HUES6 (cell line): ENCODE measurements around the gene FBXO10.
"Not testable (repeated sequence)": the region's sequence is repeated elsewhere in the genome, so short reads cannot be mapped to it uniquely, and the experiment has no call there.

ENCODE experiments used
- H3K27ac ChIP-seq: 2 replicates; pipeline ENCODE4 v1.7.0; 2013; ENCODE audit warnings: low read depth, mild to moderate bottlenecking, low read length, inconsistent platforms
- H3K27me3 ChIP-seq: 2 replicates; pipeline ENCODE4 v1.6.1; 2013; ENCODE audit warnings: low read length; ENCODE audit not compliant: control insufficient read depth, insufficient read depth
- H3K36me3 ChIP-seq: 2 replicates; pipeline ENCODE4 v1.6.1; 2013; ENCODE audit warnings: low read length; ENCODE audit not compliant: control insufficient read depth, insufficient read depth
- H3K4me1 ChIP-seq: 2 replicates; pipeline ENCODE4 v1.6.1; 2013; ENCODE audit warnings: low read length; ENCODE audit not compliant: control insufficient read depth, insufficient read depth
- H3K4me3 ChIP-seq: 2 replicates; pipeline ENCODE4 v1.5.1; 2013; ENCODE audit warnings: low read depth, low read length
- H3K9ac ChIP-seq: one replicate; pipeline ENCODE4 v1.6.1; 2013; ENCODE audit warnings: mild to moderate bottlenecking, low read length
- H3K9me3 ChIP-seq: 2 replicates; pipeline ENCODE4 v1.6.1; 2013; ENCODE audit warnings: low read depth, low read length; ENCODE audit not compliant: control insufficient read depth, insufficient read depth

The FBXO10 gene

GRCh38 chr9:37511016-37512010, 64.9 kb downstream of the FBXO10 start:
- Histone ChIP-seq H3K4me3 (no peak overlapping the region), H3K4me1 (no peaks in the 10 kb centered on the region), H3K27me3 (no peaks in the 10 kb centered on the region), H3K9ac (no peak overlapping the region), H3K9me3 (no peaks in the 10 kb centered on the region), H3K27ac (no peak overlapping the region), H3K36me3 (peaks cover 22% of the 10 kb centered on the region)

GRCh38 chr9:37510053-37510452, 66.1 kb downstream of the FBXO10 start:
- not testable (repeated sequence) for H3K9me3 ChIP-seq, H3K4me3 ChIP-seq, H3K27ac ChIP-seq, H3K9ac ChIP-seq, H3K4me1 ChIP-seq, H3K27me3 ChIP-seq
- peaks cover 25% of the 10 kb centered on the region for H3K36me3 ChIP-seq

DNA sequence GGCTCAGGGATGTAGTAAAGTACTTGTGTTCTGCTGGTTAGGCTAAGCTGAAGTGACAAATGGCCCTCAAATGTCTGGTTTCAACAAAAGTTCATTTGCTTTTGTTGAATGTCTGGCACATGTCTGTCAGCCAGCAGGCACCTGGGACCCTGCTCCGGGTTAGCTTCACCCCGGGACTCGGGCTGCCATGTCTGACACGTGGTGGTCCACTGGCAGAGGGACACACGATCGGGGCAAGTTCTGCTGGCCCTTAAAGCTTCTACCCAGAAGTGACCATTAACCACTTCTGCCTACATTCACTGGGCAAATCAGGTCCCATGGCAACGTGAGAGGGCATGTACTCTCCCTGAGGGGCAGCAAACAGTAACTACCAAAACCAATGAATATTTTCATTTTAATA, 66.6 kb downstream of the FBXO10 start:
- Histone ChIP-seq H3K4me3 (no peak overlapping the region), H3K9me3 (no peaks in the 10 kb centered on the region), H3K4me1 (no peaks in the 10 kb centered on the region), H3K36me3 (peaks cover 29% of the 10 kb centered on the region), H3K9ac (no peak overlapping the region), H3K27ac (no peak overlapping the region), H3K27me3 (no peaks in the 10 kb centered on the region)

DNA sequence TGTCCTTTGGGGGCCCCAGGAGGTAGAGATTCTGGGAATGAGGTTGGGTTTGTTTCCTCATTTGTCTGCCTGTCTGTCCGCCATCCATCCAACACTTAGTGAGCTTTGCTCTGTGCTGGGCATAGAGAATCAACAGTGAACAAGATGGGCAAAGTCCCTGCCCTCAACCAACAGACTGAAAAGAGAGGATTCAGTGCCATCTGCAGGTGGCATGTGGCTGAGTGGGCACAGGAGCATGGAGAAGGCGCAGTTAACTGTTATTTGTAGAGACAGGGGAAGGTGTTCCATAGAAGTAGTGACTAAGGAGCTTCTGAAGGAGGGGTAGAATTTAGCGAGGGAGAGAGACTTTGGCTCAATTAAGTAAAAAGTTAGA, 67.4 kb downstream of the FBXO10 start:
- no peaks in the 10 kb centered on the region for H3K9me3 ChIP-seq
- peaks cover 30% of the 10 kb centered on the region for H3K36me3 ChIP-seq
- H3K27me3 ChIP-seq = no peaks in the 10 kb centered on the region

DNA sequence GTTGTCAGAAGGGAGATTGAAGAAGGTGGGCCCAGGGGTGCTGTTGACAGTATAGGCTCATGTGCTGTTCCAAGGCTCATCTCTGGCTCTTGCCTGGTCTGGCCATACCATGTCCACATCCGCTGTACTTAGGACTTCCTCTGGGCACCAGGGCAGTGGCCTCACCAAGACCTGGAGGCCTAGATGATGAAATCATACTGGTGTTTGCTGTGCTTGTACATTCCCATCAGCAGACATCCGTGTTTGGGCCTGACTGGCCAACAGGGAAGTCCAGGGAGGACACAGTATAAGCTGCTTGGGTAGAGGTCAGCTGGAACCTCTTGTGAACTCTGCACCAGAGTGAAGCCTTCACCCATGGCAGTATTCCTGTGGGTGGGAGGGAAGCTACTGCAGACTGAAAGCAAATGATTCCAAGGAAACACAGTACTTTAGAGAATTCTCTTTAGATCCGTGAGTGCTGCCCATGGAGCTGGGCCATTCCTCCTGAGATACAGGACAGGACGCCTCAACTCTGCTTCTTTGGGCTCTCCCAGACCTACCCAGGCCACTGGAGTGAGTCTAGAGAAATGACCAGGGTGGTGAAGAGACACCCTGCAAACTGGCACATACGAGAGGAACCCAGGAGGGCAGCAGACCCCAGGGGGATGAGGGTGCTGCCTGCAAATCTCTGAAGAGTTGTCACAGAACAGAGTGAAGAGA, 67.9 kb downstream of the FBXO10 start:
- no peaks in the 10 kb centered on the region for H3K9me3 ChIP-seq
- no peaks in the 10 kb centered on the region for H3K27me3 ChIP-seq
- peaks cover 36% of the 10 kb centered on the region for H3K36me3 ChIP-seq
- no peak overlapping the region for H3K4me3 ChIP-seq
- no peak overlapping the region for H3K9ac ChIP-seq
- no peaks in the 10 kb centered on the region for H3K4me1 ChIP-seq
- no peak overlapping the region for H3K27ac ChIP-seq

More for the DNA sequence above, 67.4 kb downstream of the FBXO10 start:
- Histone ChIP-seq H3K4me1 (no peaks in the 10 kb centered on the region), H3K9ac (no peak overlapping the region), H3K27ac (no peak overlapping the region), H3K4me3 (no peak overlapping the region)

DNA sequence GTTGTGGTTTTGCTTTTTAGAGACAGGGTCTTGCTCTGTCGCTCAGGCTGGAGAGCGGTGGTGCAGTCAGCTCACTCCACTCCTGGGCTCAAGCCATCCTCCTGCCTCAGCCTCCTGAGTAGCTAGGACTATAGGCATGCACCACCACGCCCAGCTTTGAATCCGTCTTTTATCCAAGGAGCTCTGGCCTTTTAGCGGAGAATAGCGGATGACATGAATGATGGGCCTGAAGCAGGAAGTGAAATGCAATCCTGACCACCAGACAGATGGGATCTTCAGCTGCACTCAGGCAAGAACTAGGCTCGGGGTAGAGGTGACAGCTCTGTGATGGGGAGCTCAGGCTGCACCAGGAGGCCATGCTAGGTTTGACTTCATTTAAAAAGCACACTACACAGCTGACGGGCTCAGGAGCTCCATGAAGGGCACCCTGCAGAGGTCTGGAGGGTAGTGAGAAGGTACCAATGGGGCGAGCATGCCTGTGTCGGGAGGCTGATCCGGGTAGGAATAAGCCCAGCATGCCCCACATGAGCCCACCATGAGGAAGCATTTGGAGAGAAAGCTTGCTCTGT, 68.5 kb downstream of the FBXO10 start:
- Histone ChIP-seq H3K9me3 (no peaks in the 10 kb centered on the region), H3K27me3 (no peaks in the 10 kb centered on the region), H3K4me1 (no peaks in the 10 kb centered on the region), H3K4me3 (no peak overlapping the region), H3K27ac (no peak overlapping the region), H3K36me3 (peaks cover 42% of the 10 kb centered on the region), H3K9ac (no peak overlapping the region)

- H3K4me3 ChIP-seq = no peak overlapping the region
- H3K9me3 ChIP-seq = no peaks in the 10 kb centered on the region
- H3K27me3 ChIP-seq = no peaks in the 10 kb centered on the region
- H3K36me3 ChIP-seq = peaks cover 67% of the 10 kb centered on the region
- no peak overlapping the region for H3K27ac ChIP-seq
- no peaks in the 10 kb centered on the region for H3K4me1 ChIP-seq
- no peak overlapping the region for H3K9ac ChIP-seq
Measured at GRCh38 chr9:37504605-37505004, 71.6 kb downstream of the FBXO10 start.

GRCh38 chr9:37503736-37504135, 72.4 kb downstream of the FBXO10 start:
- no peaks in the 10 kb centered on the region for H3K27me3 ChIP-seq
- no peaks in the 10 kb centered on the region for H3K4me1 ChIP-seq
- H3K9me3 ChIP-seq = no peaks in the 10 kb centered on the region
- H3K27ac ChIP-seq = no peak overlapping the region
- H3K9ac ChIP-seq = no peak overlapping the region
- H3K36me3 ChIP-seq = peaks cover 75% of the 10 kb centered on the region
- no peak overlapping the region for H3K4me3 ChIP-seq

DNA sequence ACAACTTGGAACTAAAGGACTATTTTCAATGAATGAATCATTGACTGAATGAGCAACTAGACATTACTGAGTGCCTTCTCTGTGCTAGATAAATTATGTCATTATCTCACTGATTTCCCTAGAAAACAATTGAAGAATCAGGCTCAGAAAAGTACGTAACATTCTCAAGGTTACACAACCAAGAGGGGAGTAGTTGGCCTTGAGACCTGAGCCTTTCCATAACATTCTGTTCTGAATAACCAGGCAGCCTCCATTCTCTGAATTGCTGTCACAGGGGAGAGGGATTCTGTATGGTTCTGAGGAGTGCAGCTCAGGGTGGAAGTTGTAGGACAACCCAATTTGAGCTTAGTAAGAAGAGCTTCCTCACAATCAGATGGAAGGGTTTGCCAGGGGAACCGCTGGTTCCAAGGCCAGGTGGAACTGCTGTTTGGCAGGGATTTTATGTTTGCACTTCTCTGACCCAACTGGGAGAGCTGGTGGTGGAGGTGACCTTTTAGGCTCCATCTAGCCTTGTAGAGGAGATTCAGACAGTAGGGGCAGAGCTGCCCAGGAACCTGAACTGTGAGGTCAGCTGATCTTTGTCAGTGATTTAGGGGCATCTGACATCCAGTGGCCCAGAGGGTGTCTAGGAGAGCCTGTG, 74.1 kb downstream of the FBXO10 start:
- Histone ChIP-seq H3K9ac (no peak overlapping the region), H3K27ac (no peak overlapping the region), H3K27me3 (no peaks in the 10 kb centered on the region), H3K9me3 (no peaks in the 10 kb centered on the region), H3K4me3 (no peak overlapping the region), H3K36me3 (peaks cover 79% of the 10 kb centered on the region), H3K4me1 (no peaks in the 10 kb centered on the region)

GRCh38 chr9:37499297-37499696, 76.9 kb downstream of the FBXO10 start:
- Histone ChIP-seq H3K4me1 (no peaks in the 10 kb centered on the region), H3K9me3 (no peaks in the 10 kb centered on the region), H3K27ac (no peak overlapping the region), H3K4me3 (no peak overlapping the region), H3K27me3 (no peaks in the 10 kb centered on the region), H3K9ac (no peak overlapping the region), H3K36me3 (peaks cover 88% of the 10 kb centered on the region)
